H1 (cell line): ENCODE measurements around the gene NUP210L. TPM values are rescaled to one million over a fixed set of nuclear protein-coding genes. Genes with fewer than 3 reads are reported as not detected.

ENCODE experiments used
- CTCF ChIA-PET: fragments of 300-600 bp; sonication (Branson Sonifier 250); formaldehyde crosslinking; loops from one replicate; lab custom pipeline; 2021; ENCODE audit not compliant: partially characterized antibody; lab: Charles Lee
- POLR2A ChIA-PET: fragments of 300-600 bp; sonication (Branson Sonifier 250); formaldehyde crosslinking; loops from one replicate; lab custom pipeline; 2021; ENCODE audit warnings: inconsistent platforms; ENCODE audit not compliant: partially characterized antibody; lab: Charles Lee
- DNase-seq, 2 experiments: peaks; one replicate each; pipeline versions ENCODE4 v3.0.0 to v3.0.0-alpha.2; 2010 to 2022; ENCODE audit warnings: low spot score in 2 of 2, low read depth in 1 of 2, mixed read lengths in 1 of 2
- FAIRE-seq: peaks from 2 replicates; lab custom pipeline; 2011; peaks lifted over from hg19 to GRCh38; lab: Jason Lieb, UNC
- H2AFZ ChIP-seq: 2 replicates; pipeline ENCODE4 v1.8.1; 2012; ENCODE audit warnings: low read length, inconsistent platforms
- H2AK5ac ChIP-seq: 2 replicates; pipeline ENCODE4 v1.6.1; 2013; ENCODE audit warnings: low read depth, low read length
- H2BK120ac ChIP-seq: replicated peaks from 2 replicates; pipeline ENCODE3; 2013; ENCODE audit warnings: low read depth, low read length, inconsistent platforms
- H2BK12ac ChIP-seq: 2 replicates; pipeline ENCODE4 v1.6.1; 2013; ENCODE audit warnings: low read depth, low read length
- H2BK15ac ChIP-seq: 2 replicates; pipeline ENCODE4 v1.6.1; 2013; ENCODE audit warnings: low read length
- H2BK20ac ChIP-seq: 2 replicates; pipeline ENCODE4 v1.6.1; 2013; ENCODE audit warnings: low read length
- H2BK5ac ChIP-seq: 2 replicates; pipeline ENCODE4 v1.6.1; 2013; ENCODE audit warnings: low read depth, low read length
- H3K14ac ChIP-seq: 2 replicates; pipeline ENCODE4 v1.6.1; 2013; ENCODE audit warnings: inconsistent platforms; ENCODE audit not compliant: insufficient read length
- H3K18ac ChIP-seq: 2 replicates; pipeline ENCODE4 v1.6.1; 2013; ENCODE audit warnings: low read length; ENCODE audit errors: extremely low read depth
- H3K23ac ChIP-seq: 2 replicates; pipeline ENCODE4 v1.6.1; 2013; ENCODE audit warnings: inconsistent platforms; ENCODE audit not compliant: insufficient read length
- H3K23me2 ChIP-seq: 2 replicates; pipeline ENCODE4 v1.6.1; 2013; ENCODE audit warnings: low read depth, low read length
- H3K27ac ChIP-seq: 2 replicates; pipeline ENCODE4 v1.6.1; 2011; ENCODE audit warnings: low read depth, low read length, inconsistent platforms
- H3K27me3 ChIP-seq, 4 experiments: replicated peaks in 1 of 4; 1 replicate in 1 of 4; 2 replicates in 3 of 4; pipeline versions ENCODE4 v1.6.1 to v1.8.1; 2011 to 2013; ENCODE audit warnings: low read length in 3 of 4, mild to moderate bottlenecking in 3 of 4, inconsistent platforms in 2 of 4, mixed read lengths in 2 of 4, moderate library complexity in 1 of 4; ENCODE audit not compliant: control insufficient read depth in 3 of 4, insufficient read depth in 3 of 4; ENCODE audit errors: extremely low read depth in 1 of 4
- H3K36me3 ChIP-seq, 4 experiments: 2 replicates each; pipeline versions ENCODE4 v1.6.1 to v1.8.1; 2011 to 2013; ENCODE audit warnings: mild to moderate bottlenecking in 4 of 4, low read length in 3 of 4, moderate library complexity in 2 of 4, control low read depth in 1 of 4, inconsistent platforms in 1 of 4; ENCODE audit not compliant: insufficient read depth in 4 of 4, control insufficient read depth in 2 of 4
- H3K4ac ChIP-seq: replicated peaks from 2 replicates; pipeline ENCODE3; 2013; ENCODE audit warnings: low read length, low read depth, mixed read lengths, inconsistent platforms; ENCODE audit not compliant: insufficient read length
- H3K4me1 ChIP-seq, 4 experiments: replicated peaks in 1 of 4; 1 replicate in 1 of 4; 2 replicates in 3 of 4; pipeline versions ENCODE4 v1.6.1 to v1.8.1; 2011 to 2013; ENCODE audit warnings: low read length in 3 of 4, inconsistent platforms in 2 of 4, mixed read lengths in 1 of 4; ENCODE audit not compliant: insufficient read depth in 4 of 4, control insufficient read depth in 3 of 4
- H3K4me2 ChIP-seq, 2 experiments: 2 replicates each; pipeline versions ENCODE4 v1.6.1 to v1.8.1; 2011 to 2013; ENCODE audit warnings: low read depth in 2 of 2, low read length in 2 of 2, control low read depth in 1 of 2, inconsistent platforms in 1 of 2, mild to moderate bottlenecking in 1 of 2; ENCODE audit not compliant: insufficient read depth in 1 of 2
- H3K4me3 ChIP-seq, 4 experiments: fragments of 200-600, 300-600 bp in 1 of 4; sonication (generic), shearing (Covaris generic), sonication (Bioruptor Twin) in 1 of 4; 2 replicates each; pipeline versions ENCODE4 v1.5.1 to v1.8.1; 2011 to 2016; ENCODE audit warnings: low read length in 4 of 4, low read depth in 3 of 4, control low read depth in 2 of 4, inconsistent platforms in 2 of 4, mild to moderate bottlenecking in 2 of 4, mixed read lengths in 1 of 4, moderate library complexity in 1 of 4; ENCODE audit not compliant: insufficient read depth in 2 of 4; ENCODE audit errors: extremely low read depth in 1 of 4
- H3K56ac ChIP-seq: replicated peaks from 2 replicates; pipeline ENCODE3; 2013; ENCODE audit warnings: low read depth, mild to moderate bottlenecking, mixed read lengths, low read length, inconsistent platforms; ENCODE audit not compliant: insufficient read length
- H3K79me1 ChIP-seq: 2 replicates; pipeline ENCODE4 v1.6.1; 2013; ENCODE audit warnings: low read depth, low read length, control low read depth
- H3K79me2 ChIP-seq, 2 experiments: 2 replicates each; pipeline versions ENCODE4 v1.6.1 to v1.8.1; 2012 to 2013; ENCODE audit warnings: low read length in 2 of 2, mild to moderate bottlenecking in 2 of 2, inconsistent platforms in 1 of 2; ENCODE audit not compliant: insufficient read depth in 2 of 2, control insufficient read depth in 1 of 2
- H3K9ac ChIP-seq, 4 experiments: replicated peaks in 1 of 4; 1 replicate in 1 of 4; 2 replicates in 3 of 4; pipeline versions ENCODE4 v1.6.1 to v1.8.1; 2011 to 2013; ENCODE audit warnings: low read depth in 3 of 4, low read length in 3 of 4, control low read depth in 2 of 4, mild to moderate bottlenecking in 2 of 4, moderate library complexity in 2 of 4, inconsistent platforms in 1 of 4; ENCODE audit errors: extremely low read depth in 1 of 4
- H3K9me3 ChIP-seq, 2 experiments: 2 replicates each; pipeline versions ENCODE4 v1.6.1 to v1.8.1; 2012 to 2013; ENCODE audit warnings: mild to moderate bottlenecking in 2 of 2, moderate library complexity in 2 of 2, control low read depth in 1 of 2, inconsistent platforms in 1 of 2, low read depth in 1 of 2, low read length in 1 of 2, mixed read lengths in 1 of 2; ENCODE audit not compliant: insufficient read depth in 2 of 2
- H4K20me1 ChIP-seq, 2 experiments: replicated peaks in 1 of 2; 2 replicates each; pipeline versions ENCODE3 to v1.8.1; 2011 to 2013; ENCODE audit warnings: inconsistent platforms in 2 of 2, low read length in 2 of 2, mild to moderate bottlenecking in 1 of 2; ENCODE audit not compliant: insufficient read depth in 2 of 2, control insufficient read depth in 1 of 2
- H4K5ac ChIP-seq: 2 replicates; pipeline ENCODE4 v1.6.1; 2013; ENCODE audit warnings: low read length, low read depth, mixed read lengths, inconsistent platforms; ENCODE audit not compliant: insufficient read length
- H4K8ac ChIP-seq: 2 replicates; pipeline ENCODE4 v1.8.0; 2013; ENCODE audit warnings: mild to moderate bottlenecking, moderate library complexity, low read length, inconsistent platforms; ENCODE audit not compliant: insufficient read depth; ENCODE audit errors: extremely low read depth
- H4K91ac ChIP-seq: replicated peaks from 2 replicates; pipeline ENCODE3; 2013; ENCODE audit warnings: low read length, mixed read lengths, inconsistent platforms; ENCODE audit not compliant: insufficient read length
- CHD2 ChIP-seq: IDR thresholded peaks from 2 replicates; pipeline ENCODE4 v1.6.1; 2012; ENCODE audit warnings: low read length, improper control_type of control experiment
- EGR1 ChIP-seq: IDR thresholded peaks from 2 replicates; pipeline ENCODE4 v1.6.1; 2011; ENCODE audit warnings: low read depth, low read length, borderline replicate concordance
- GABPA ChIP-seq: IDR thresholded peaks from 2 replicates; pipeline ENCODE4 v1.6.1; 2011; ENCODE audit warnings: mild to moderate bottlenecking, low read length, moderate library complexity, borderline replicate concordance; ENCODE audit not compliant: insufficient read depth
- HDAC2 ChIP-seq, 2 experiments: fragments of 300-600 bp in 1 of 2; sonication (generic) in 1 of 2; IDR thresholded peaks; 2 replicates each; pipeline ENCODE4 v1.6.1; 2011 to 2012; ENCODE audit warnings: low read depth in 2 of 2, low read length in 2 of 2, mild to moderate bottlenecking in 2 of 2, moderate library complexity in 2 of 2, borderline replicate concordance in 1 of 2, inconsistent platforms in 1 of 2
- JUN ChIP-seq: IDR thresholded peaks from 2 replicates; pipeline ENCODE4 v1.6.1; 2011; ENCODE audit warnings: low read depth, mild to moderate bottlenecking, improper control_type of control experiment, low read length
- KDM5A ChIP-seq: fragments of 200-600 bp; IDR thresholded peaks from 2 replicates; pipeline ENCODE4 v1.7.1; 2012; ENCODE audit warnings: mild to moderate bottlenecking, low read length, inconsistent platforms, mixed read lengths
- MAFK ChIP-seq: IDR thresholded peaks from 2 replicates; pipeline ENCODE4 v1.6.1; 2012; ENCODE audit warnings: low read depth, mild to moderate bottlenecking, improper control_type of control experiment, low read length
- PHF8 ChIP-seq: fragments of 200-600 bp; sonication (generic); conservative IDR thresholded peaks from 2 replicates; pipeline ENCODE4 v1.7.1; 2012; ENCODE audit warnings: low read depth, mild to moderate bottlenecking, inconsistent platforms, low read length, moderate library complexity
- POLR2A ChIP-seq, 2 experiments: IDR thresholded peaks; 1 replicate in 1 of 2; 2 replicates in 1 of 2; pipeline ENCODE4 v1.6.1; 2011; ENCODE audit warnings: low read depth in 2 of 2, low read length in 2 of 2, mild to moderate bottlenecking in 2 of 2; ENCODE audit errors: control extremely low read depth in 1 of 2
- POU5F1 ChIP-seq: IDR thresholded peaks from 2 replicates; pipeline ENCODE4 v1.6.1; 2011; ENCODE audit warnings: low read depth, mild to moderate bottlenecking, low read length, moderate library complexity
- RNF2 ChIP-seq: fragments of 200-900, 300-1000 bp; sonication (generic); IDR thresholded peaks from 2 replicates; pipeline ENCODE4 v1.7.1; 2016; ENCODE audit warnings: borderline replicate concordance, low read depth, mild to moderate bottlenecking, antibody characterized with exemption, low read length; ENCODE audit not compliant: poor library complexity, severe bottlenecking; ENCODE audit errors: missing control alignments
- TAF7 ChIP-seq: optimal IDR thresholded peaks from 2 replicates; pipeline ENCODE3; 2011; ENCODE audit warnings: low read depth, mild to moderate bottlenecking, inconsistent platforms, low read length, moderate library complexity, borderline replicate concordance
- WGBS, 2 experiments: shearing (Covaris generic) in 1 of 2; methylation state at CpG; one replicate each; pipeline versions ENCODE4 v1.1.6 to v1.1.7; 2013 to 2015; ENCODE audit warnings: low lambda C conversion rate in 2 of 2, mixed read lengths in 2 of 2, inconsistent platforms in 1 of 2, low coverage in 1 of 2, missing lambda C conversion rate in 1 of 2; ENCODE audit not compliant: insufficient replicate concordance in 2 of 2, insufficient coverage in 1 of 2, insufficient read length in 1 of 2; ENCODE audit errors: extremely low coverage in 1 of 2, missing lambda C conversion rate in 1 of 2; 5-methylcytosine and 5-hydroxymethylcytosine counted together
- polyA plus RNA-seq, 7 experiments: library from polyadenylated mRNA; depleted of rRNA in 3 of 7; stranded (reverse) in 5 of 7; unstranded in 2 of 7; fragments of >200 nt in 5 of 7; fragments of 200-250 nt in 2 of 7; gene quantifications; 1 replicate in 5 of 7; 2 replicates in 1 of 7; 4 replicates in 1 of 7; pipeline versions ENCODE4 v1.2.1 to v1.2.3, GENCODE V29; 2011 to 2013; ENCODE audit warnings: missing spikeins in 2 of 7, mixed read lengths in 2 of 7
- total RNA-seq: library from RNA; stranded (reverse); fragmentation: NEBNext Ultra II Directional; extraction: Animal tissue kit (Norgen Biotek cat#: 25700); gene quantifications from 2 replicates; pipeline ENCODE4 v1.2.1, GENCODE V29; 2021
- TF ChIP-seq, protein P1 (sequence below): IDR thresholded peaks from 2 replicates; pipeline ENCODE4 v1.6.1; 2012; ENCODE audit warnings: inconsistent platforms

NUP210L gene
- total and polyA plus RNA-seq, 2 of the 8 experiments (the other 6 are each of a cell fraction or from before 2014, with no cell fraction given): not detected

DNA sequence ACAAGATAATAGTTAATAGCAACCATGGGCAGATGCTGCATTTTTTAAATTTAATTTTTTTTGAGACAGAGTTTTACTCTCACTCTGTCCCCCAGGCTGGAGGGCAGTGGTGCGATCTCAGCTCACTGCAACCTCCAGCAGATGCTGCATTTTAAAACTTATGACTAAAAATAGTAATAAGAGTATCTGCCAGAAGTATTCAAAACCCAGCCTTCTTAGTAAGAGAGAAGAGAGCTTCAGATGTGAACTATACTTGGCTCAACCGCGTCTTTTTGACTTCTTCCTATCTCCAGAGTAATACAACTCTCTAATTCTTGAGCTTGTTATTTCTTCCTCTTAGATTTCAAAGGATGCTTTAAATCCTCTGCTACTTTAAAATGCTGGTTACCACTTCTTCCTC is 159.7 kb downstream of the NUP210L start:
- H3K18ac ChIP-seq: no peak overlapping the region
- no peak overlapping the region for H3K56ac ChIP-seq
- H4K5ac ChIP-seq: no peak overlapping the region
- CTCF ChIA-PET: interaction anchor here (1.2 to 1.4 kb wide), 2 partner anchors 9 to 151 kb away, joined by 3 to 5 read pairs; partner anchors contain the start of gene RAB13
- H2BK5ac ChIP-seq: no peak overlapping the region
- peaks cover 0 to 3% of the 10 kb centered on the region in 2 experiments; a peak in 1 of 4 replicates for H3K9me3 ChIP-seq
- no peak overlapping the region for H2BK15ac ChIP-seq
- no peak overlapping the region for H2AK5ac ChIP-seq
- no peaks in the 10 kb centered on the region for H3K27me3 ChIP-seq
- DNase-seq (no peak), FAIRE-seq (no peak)
- H4K8ac ChIP-seq: no peak overlapping the region
- no peak overlapping the region for H3K23ac ChIP-seq
- H3K9ac ChIP-seq: no peak overlapping the region
- H2BK20ac ChIP-seq: no peak overlapping the region
- no peak overlapping the region for H3K27ac ChIP-seq
- no peak overlapping the region for H3K4ac ChIP-seq
- peaks cover 0 to 19% of the 10 kb centered on the region in 2 experiments; a peak in 3 of 4 replicates for H3K79me2 ChIP-seq
- no peak overlapping the region for H3K4me3 ChIP-seq
- H2BK120ac ChIP-seq: no peak overlapping the region
- no peak overlapping the region for H3K14ac ChIP-seq
- no peaks in the 10 kb centered on the region for H3K79me1 ChIP-seq
- H2AFZ ChIP-seq: no peak overlapping the region
- peaks cover 0 to 8% of the 10 kb centered on the region in 2 experiments for H4K20me1 ChIP-seq
- no peak overlapping the region for H4K91ac ChIP-seq
- peaks cover 14 to 45% (median 28%) of the 10 kb centered on the region in 4 experiments for H3K36me3 ChIP-seq
- 96% methylated on average over 3 of the region's 3 CpGs; no CpG with 5 or more reads in 1 of the 2 experiments for WGBS, 2 experiments
- peaks cover 9% of the 10 kb centered on the region for H3K23me2 ChIP-seq
- H2BK12ac ChIP-seq: no peak overlapping the region
- peaks cover 0 to 8% (median 3%) of the 10 kb centered on the region in 4 experiments; a peak in 4 of 7 replicates for H3K4me1 ChIP-seq
- POLR2A ChIA-PET: interaction anchor here (0.6 to 13.2 kb wide), 13 partner anchors 7 to 440 kb away, joined by 3 to 454 read pairs (median 7); partner anchors contain the start of genes CREB3L4, CRTC2, JTB and RAB13
- no peak overlapping the region for H3K4me2 ChIP-seq
- no peak for TF ChIP-seq EGR1
- no peak for TF ChIP-seq POLR2A (IDR thresholded peaks at IDR 0.05; ENCODE audit: control extremely low read depth in 1 of 2, low read depth in 2 of 2, low read length in 2 of 2)
- no peak for TF ChIP-seq GABPA
- no peak for TF ChIP-seq POU5F1
- TF ChIP-seq MAFK: no peak
- no peak for TF ChIP-seq TAF7
- no peak for TF ChIP-seq CHD2
- TF ChIP-seq KDM5A: no peak
- no peak for TF ChIP-seq HDAC2 (IDR thresholded peaks at IDR 0.05; ENCODE audit: borderline replicate concordance in 1 of 2, low read depth in 2 of 2, low read length in 2 of 2)
- TF ChIP-seq RNF2: no peak
- TF ChIP-seq, protein P1, sequence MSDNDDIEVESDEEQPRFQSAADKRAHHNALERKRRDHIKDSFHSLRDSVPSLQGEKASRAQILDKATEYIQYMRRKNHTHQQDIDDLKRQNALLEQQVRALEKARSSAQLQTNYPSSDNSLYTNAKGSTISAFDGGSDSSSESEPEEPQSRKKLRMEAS: no peak
- TF ChIP-seq PHF8: no peak
- TF ChIP-seq JUN: no peak
